GM21367 (cell line): Measurements from ENCODE around the gene ATP5MC2.
A peak's percentile ranks its signal among the peaks of the same experiment; 100 is the strongest.
"Not testable (repeated sequence)": the region's sequence is repeated elsewhere in the genome, so short reads cannot be mapped to it uniquely, and the experiment has no call there.

Source experiments
- ATAC-seq: cut with Tn5 transposase; IDR thresholded peaks from one replicate; pipeline ENCODE4 v1.9.1; 2021; ENCODE audit not compliant: unreplicated experiment

ATP5MC2 gene

DNA sequence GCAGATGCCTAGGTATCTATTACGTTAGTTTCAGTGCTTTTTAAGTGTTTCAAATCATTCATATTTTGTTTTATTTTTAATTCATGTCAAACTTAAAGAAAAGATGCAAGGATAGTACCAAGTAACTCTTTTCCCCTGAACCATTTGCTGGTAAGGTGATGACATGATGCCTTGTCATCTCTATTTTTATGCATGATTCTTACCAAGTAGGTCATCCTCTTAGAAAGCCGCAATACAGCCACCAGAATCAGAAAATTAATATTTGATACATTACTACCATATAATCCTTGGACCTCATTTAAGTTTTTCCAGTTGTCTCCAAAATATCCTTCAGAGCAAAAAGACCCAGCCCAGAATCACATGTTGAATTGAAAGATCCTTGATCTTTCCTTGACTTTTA is 22.3 kb downstream of the ATP5MC2 start:
- ATAC-seq, result no peak

DNA sequence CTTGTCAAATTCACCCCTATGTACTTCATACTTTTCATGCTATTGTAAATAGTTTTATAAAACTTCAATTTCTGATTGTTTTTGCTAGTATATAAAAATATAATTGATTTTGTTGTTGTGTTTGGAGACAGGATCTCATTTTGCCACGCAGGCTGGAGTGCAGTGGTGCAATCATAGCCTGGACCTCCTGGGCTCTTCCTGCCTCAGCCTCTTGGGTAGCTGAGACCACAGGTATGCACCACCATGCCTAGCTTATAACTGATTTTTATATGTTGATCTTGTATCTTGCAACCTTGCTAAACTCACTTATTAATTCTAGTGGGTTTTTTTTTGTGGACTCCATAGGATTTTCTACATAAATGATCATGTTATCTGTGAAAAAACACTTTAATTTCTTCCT is 23.5 kb downstream of the ATP5MC2 start:
- no peak for ATAC-seq

- no peak for ATAC-seq
These were observed 24.1 kb downstream of the ATP5MC2 start for GRCh38 chr12:53651737-53652136.

DNA sequence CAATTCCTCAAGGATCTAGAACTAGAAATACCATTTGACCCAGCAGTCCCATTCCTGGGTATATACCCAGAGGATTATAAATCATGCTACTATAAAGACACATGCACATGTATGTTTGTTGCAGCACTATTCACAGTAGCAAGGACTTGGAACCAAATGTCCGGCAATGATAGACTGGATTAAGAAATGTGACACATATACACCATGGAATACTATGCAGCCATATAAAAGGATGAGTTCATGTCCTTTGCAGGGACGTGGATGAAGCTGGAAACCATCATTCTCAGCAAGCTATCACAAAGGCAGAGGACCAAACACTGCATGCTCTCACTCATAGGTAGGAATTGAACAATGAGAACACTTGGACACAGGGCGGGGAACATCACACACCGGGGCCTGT is 29.6 kb downstream of the ATP5MC2 start:
- not testable (repeated sequence) for ATAC-seq

DNA sequence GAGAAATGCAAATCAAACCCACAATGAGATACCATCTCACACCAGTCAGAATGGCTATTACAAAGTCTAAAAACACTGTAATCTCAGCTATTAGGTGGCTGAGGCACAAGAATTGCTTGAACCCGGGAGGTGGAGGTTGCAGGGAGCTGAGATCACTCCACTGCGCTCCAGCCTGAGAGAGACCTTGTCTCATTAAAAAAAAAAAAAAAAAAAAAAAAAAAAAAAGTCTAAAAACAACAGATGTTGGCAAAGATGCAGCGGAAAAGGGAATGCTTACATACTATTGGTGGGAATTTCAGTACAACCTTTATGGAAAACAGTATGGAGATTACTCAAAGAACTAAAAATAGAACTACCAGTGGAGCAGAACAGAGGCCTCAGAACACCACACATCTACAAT is 30.7 kb downstream of the ATP5MC2 start:
- no peak for ATAC-seq

- no peak for ATAC-seq
These were observed 31.8 kb downstream of the ATP5MC2 start for GRCh38 chr12:53644133-53644532.

DNA sequence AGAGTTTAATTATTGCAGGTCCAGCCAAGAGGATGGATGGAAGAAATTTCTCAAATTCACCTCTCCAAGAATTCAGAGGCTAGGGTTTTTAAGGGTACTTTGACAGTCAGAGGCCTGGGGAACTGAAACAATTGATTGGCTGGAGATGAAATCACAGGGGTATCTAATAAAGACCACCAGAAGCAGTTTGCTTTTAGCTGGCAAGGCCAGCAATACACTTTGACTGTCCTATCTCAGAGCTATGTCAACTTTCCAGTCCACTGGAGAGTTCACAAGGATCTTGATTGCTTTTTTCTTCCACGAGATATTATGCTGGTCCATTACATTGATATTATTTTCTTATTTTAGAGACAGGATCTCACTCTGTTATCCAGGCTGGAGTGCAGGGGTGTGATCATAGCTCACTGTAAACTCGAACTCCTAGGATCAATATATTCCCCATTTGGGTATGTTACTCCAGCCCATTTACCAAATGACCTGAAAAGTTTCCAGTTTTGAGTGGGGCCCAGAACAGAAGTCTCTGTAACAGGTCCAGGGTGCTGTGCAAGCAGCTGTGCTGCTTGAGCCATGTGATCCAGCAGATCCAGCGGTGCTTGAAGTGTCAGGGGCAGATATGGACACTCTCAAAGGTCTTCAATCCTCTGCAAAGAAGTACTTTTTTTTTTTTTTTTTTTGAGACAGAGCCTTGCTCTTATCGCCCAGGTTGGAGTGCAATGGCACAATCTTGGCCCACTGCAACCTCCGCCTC is 32.5 kb downstream of the ATP5MC2 start:
- ATAC-seq, result no peak

DNA sequence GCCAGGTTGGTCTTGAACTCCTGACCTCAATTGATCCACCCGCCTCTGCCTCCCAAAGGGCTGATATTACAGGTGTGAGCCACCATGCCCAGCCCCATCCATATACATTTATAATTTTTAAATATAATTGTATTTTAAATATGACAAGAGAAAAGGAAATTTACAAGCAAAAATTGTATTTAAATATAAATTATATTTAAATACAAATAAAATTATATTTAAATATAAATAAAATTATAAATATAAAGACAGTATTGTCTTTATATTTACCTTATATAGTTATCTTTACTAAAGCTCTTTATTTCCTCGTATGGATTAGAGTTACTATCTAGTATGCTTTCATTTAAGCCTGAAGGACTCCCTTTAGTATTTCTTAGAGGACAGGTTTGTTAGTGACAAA is 37.8 kb downstream of the ATP5MC2 start:
- ATAC-seq, result no peak

- no peak for ATAC-seq
These were observed 39.2 kb downstream of the ATP5MC2 start for GRCh38 chr12:53636641-53637040.

DNA sequence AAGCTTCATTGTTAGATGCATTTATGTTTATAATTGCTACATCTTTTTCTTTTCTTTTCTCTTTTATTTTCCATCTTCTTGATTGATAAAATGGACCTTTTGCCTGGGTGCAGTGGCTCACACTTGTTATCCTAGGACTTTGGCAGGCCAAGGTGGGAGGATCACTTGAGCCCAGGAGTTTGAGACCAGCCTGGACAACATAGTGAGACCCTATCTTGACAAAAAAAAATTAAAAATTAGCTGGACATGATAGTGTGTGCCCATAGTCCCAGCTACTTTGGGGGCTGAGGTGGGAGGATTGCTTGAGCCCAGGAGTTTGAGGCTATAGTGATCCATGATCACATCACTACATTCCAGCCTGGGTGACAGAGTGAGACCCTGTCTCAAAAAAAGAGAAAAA is 40.2 kb downstream of the ATP5MC2 start:
- not testable (repeated sequence) for ATAC-seq

- no peak for ATAC-seq
These were observed 44.2 kb downstream of the ATP5MC2 start for GRCh38 chr12:53631721-53632120.

GRCh38 chr12:53627919-53628318 is 48.0 kb downstream of the ATP5MC2 start:
- ATAC-seq, result no peak

DNA sequence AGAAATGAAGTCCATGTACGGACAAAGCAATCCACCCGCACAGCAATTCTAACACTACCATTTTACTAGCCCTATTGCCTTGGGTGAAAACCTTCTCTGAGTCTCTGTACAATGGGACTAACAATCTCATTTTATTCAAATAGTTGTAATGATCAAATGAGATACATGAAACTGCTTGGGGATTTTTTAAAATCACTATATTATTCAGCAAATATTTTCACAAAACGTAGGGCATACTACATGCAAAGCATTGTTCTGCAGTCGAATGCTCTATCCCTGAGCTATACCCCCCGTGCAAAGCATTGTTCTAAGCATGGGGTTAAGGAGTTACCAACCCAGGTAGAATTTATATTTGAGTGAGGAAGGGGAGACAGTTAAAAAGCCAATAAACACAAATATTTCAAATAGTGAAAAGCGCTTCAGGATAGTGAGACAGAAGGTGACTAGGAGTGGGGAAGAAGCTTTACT is 49.1 kb downstream of the ATP5MC2 start:
- ATAC-seq, result no peak

DNA sequence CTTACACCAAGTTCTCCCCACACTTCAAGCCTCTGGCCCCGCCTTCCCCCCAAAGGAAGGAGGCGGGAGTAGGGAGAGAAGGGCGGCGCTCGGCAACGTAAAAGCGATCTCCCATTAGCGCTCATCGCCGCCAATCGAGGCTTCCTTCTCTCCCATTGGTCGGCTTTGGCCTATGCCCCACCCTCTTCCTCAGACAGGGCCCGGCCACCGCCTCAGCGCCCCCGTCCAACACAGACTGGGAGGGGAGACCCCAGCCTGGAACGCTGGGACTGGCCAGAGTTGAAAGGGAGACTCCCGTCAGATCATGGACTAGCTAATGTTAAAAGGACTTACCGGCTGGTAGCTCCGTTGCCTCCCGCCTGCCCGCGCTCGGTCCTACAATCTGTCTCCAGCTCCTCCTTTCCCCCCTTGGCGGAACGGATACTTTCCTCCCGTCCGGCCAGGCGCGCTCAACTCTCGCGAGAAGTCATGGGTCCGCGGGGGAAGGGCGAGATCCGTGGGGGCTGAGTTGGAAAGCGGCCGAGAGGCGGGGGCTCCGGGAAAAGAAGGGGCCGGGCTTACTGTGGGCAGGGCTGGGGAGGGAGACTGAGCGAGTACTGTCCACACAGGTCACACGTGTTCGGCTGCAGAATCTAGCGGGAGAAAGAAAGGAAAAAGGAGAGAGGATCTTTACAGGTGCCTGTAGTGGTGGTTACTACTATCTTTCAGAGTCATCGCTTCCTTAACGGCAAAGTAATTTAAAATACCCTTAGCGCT is 49.8 kb downstream of the ATP5MC2 start, which contains the start of gene ATF7:
Gene ATF7 (minus strand): TSS at position 437 of the 756 bp plus-strand sequence. CDS start 25,382 bp downstream, outside the sequence.
- ATAC-seq, result peak; percentile 90

DNA sequence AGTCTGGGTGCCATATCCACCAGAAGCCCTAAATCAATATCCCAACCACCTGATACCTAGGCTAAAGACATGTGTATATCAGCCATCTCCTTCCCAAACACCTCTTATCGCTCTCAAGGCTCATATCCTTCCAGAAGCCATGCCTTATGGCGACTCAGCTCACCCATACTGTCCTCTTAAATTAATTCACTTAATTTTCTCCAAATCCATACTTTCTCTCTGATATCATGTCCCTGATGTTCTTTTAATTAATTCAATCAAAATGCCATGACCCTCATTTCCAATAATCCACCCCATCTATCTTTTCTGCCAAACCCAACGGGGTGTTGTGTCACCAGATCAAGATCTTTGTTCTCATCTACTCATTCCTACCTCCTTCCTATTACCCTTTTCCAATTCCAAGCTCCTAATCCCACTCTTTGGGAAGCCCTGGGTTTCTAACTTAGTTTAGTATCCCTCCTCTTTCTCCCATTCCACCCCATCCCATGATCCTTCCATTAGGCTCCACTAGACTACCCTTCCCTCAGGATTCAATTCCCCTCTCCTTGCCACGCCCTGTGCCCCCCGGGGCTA is 50.4 kb downstream of the ATP5MC2 start:
- ATAC-seq, result no peak

- ATAC-seq, result no peak
These were observed 50.9 kb downstream of the ATP5MC2 start for GRCh38 chr12:53624956-53625355.

DNA sequence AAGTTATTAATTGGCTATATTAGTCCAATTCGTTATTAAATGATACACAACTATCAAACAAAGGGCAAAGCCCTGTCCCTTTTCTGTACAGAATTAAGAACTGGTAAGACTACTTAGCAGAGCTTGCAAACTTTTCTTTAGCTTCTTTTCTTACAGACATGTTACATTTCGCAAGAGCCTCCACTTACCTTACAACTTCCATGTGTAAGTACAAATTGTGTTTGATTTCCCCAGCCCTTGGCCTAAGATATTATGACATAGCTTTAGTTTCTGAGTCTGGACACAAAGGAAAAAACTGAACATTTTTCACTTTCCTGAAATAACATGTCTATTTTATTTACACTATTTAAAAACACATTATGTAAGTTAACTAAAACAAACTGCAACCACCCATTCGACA is 51.4 kb downstream of the ATP5MC2 start:
- ATAC-seq, result no peak

GRCh38 chr12:53623548-53624385 is 52.1 kb downstream of the ATP5MC2 start:
- no peak for ATAC-seq

- ATAC-seq, result no peak
These were observed 53.2 kb downstream of the ATP5MC2 start for GRCh38 chr12:53622724-53623123.

DNA sequence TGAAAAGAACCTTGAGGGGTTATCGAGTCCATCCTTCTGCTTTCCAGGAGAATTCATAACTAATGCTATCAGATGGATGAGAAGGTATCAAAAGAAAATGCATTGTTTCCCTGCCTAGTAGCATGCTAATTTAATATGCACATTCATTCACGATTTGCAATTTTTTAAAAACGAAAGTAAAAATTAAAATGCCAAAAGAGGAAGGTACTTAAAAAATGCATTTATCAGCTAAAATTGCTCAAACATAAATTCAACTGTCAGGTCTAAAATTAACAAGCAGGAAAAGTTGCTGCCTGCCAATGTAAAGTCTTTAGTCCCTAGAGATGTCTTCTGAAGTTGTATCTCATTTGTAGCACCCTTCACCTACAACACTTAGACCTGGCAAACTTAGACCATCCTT is 57.6 kb downstream of the ATP5MC2 start:
- ATAC-seq, result no peak

DNA sequence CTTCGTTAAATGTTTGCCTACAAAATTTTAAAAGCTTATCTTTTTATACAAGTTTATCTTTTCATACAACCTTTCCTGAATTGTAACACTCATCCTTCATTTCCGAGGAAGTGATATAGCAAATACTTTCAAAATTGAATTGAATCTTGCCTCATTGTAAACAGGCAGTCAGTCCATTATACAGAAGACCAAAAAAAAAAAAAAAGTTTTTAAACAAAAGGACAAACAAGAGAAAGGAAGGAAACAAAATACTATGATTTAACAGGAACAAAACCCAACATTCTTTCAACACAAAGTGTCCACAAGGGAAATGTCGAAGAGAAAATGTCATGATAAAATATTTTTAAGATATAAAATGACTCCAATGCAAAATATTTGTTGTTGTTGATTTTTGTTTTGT is 58.2 kb downstream of the ATP5MC2 start:
- ATAC-seq, result no peak
